ENCODE data around the gene TRIB2.

- no peak for TF ChIP-seq CTCF (IDR thresholded peaks at IDR 0.05; ENCODE audit: low read depth, low read length, missing input control)
- no peak for TF ChIP-seq JUND (IDR thresholded peaks at IDR 0.05)
- TF ChIP-seq EGR1 (IDR thresholded peaks at IDR 0.05; ENCODE audit: low read depth in 2 of 2): no peak
- TF ChIP-seq HNF4G (IDR thresholded peaks at IDR 0.05): no peak
- TF ChIP-seq GABPA (IDR thresholded peaks at IDR 0.05 in 1 of 2, conservative IDR thresholded peaks at IDR 0.05 in 1 of 2): no peak
- TF ChIP-seq TAF1 (conservative IDR thresholded peaks at IDR 0.05): no peak
- no peak for TF ChIP-seq HNF4A (conservative IDR thresholded peaks at IDR 0.05)
- no peak for TF ChIP-seq ATF3 (IDR thresholded peaks at IDR 0.05)
- no peak for TF ChIP-seq REST (IDR thresholded peaks at IDR 0.05)
- no peak for TF ChIP-seq RAD21 (IDR thresholded peaks at IDR 0.05)
- no peak for TF ChIP-seq SP1 (IDR thresholded peaks at IDR 0.05)
- no peak for TF ChIP-seq MAX (IDR thresholded peaks at IDR 0.05)
- no peak for TF ChIP-seq FOXA1 (IDR thresholded peaks at IDR 0.05)
- no peak for TF ChIP-seq YY1 (IDR thresholded peaks at IDR 0.05)
Observed at GRCh38 chr2:12723736-12724463, 7.2 kb downstream of the TRIB2 start.

All from liver (tissue), 3 donors.